ENCODE data around the gene RNF14. TPM values are rescaled to one million over a fixed set of nuclear protein-coding genes. Genes with fewer than 3 reads are reported as not detected.
"Not testable (repeated sequence)": the region's sequence is repeated elsewhere in the genome, so short reads cannot be mapped to it uniquely, and the experiment has no call there.

Gene RNF14
- 10 to 100 TPM; 54.4 to 64.2 (median 55.8) TPM for polyA plus RNA-seq (ENCODE audit: insufficient read length in 3 of 3)
- long read RNA-seq, donor 1, full-length matches to known transcripts = 4 of 4 reads
- long read RNA-seq, donor 1, partial matches to known transcripts = 0 of 4 reads
- long read RNA-seq, donor 1, other reads (novel, unspliced or antisense) = 0 of 4 reads
- long read RNA-seq, donor 2, full-length matches to known transcripts = 3 of 3 reads
- long read RNA-seq, donor 2, partial matches to known transcripts = 0 of 3 reads
- long read RNA-seq, donor 2, other reads (novel, unspliced or antisense) = 0 of 3 reads
- long read RNA-seq, donor 3, full-length matches to known transcripts = 5 of 46 reads
- long read RNA-seq, donor 3, partial matches to known transcripts = 41 of 46 reads
- long read RNA-seq, donor 3, other reads (novel, unspliced or antisense) = 0 of 46 reads
- long read RNA-seq, donor 4, full-length matches to known transcripts = 2 of 22 reads
- long read RNA-seq, donor 4, partial matches to known transcripts = 7 of 22 reads
- long read RNA-seq, donor 4, other reads (novel, unspliced or antisense) = 13 of 22 reads
- long read RNA-seq, donor 5 = 0 reads
- long read RNA-seq, donor 6, full-length matches to known transcripts = 5 of 16 reads
- long read RNA-seq, donor 6, partial matches to known transcripts = 11 of 16 reads
- long read RNA-seq, donor 6, other reads (novel, unspliced or antisense) = 0 of 16 reads
- long read RNA-seq, donor 7, full-length matches to known transcripts = 6 of 6 reads
- long read RNA-seq, donor 7, partial matches to known transcripts = 0 of 6 reads
- long read RNA-seq, donor 7, other reads (novel, unspliced or antisense) = 0 of 6 reads
- long read RNA-seq, donor 8 = 0 reads
- long read RNA-seq, donor 9, full-length matches to known transcripts = 3 of 8 reads
- long read RNA-seq, donor 9, partial matches to known transcripts = 5 of 8 reads
- long read RNA-seq, donor 9, other reads (novel, unspliced or antisense) = 0 of 8 reads
- long read RNA-seq, donor 10, full-length matches to known transcripts = 5 of 15 reads
- long read RNA-seq, donor 10, partial matches to known transcripts = 10 of 15 reads
- long read RNA-seq, donor 10, other reads (novel, unspliced or antisense) = 0 of 15 reads
- long read RNA-seq, donor 11, full-length matches to known transcripts = 3 of 8 reads
- long read RNA-seq, donor 11, partial matches to known transcripts = 5 of 8 reads
- long read RNA-seq, donor 11, other reads (novel, unspliced or antisense) = 0 of 8 reads
- long read RNA-seq, donor 12, full-length matches to known transcripts = 1 of 1 reads
- long read RNA-seq, donor 12, partial matches to known transcripts = 0 of 1 reads
- long read RNA-seq, donor 12, other reads (novel, unspliced or antisense) = 0 of 1 reads
- long read RNA-seq, donor 13 = 0 reads
- long read RNA-seq, donor 14, full-length matches to known transcripts = 7 of 12 reads
- long read RNA-seq, donor 14, partial matches to known transcripts = 5 of 12 reads
- long read RNA-seq, donor 14, other reads (novel, unspliced or antisense) = 0 of 12 reads
- long read RNA-seq, donor 15, full-length matches to known transcripts = 1 of 1 reads
- long read RNA-seq, donor 15, partial matches to known transcripts = 0 of 1 reads
- long read RNA-seq, donor 15, other reads (novel, unspliced or antisense) = 0 of 1 reads
- long read RNA-seq, donor 16, full-length matches to known transcripts = 10 of 24 reads
- long read RNA-seq, donor 16, partial matches to known transcripts = 14 of 24 reads
- long read RNA-seq, donor 16, other reads (novel, unspliced or antisense) = 0 of 24 reads

DNA sequence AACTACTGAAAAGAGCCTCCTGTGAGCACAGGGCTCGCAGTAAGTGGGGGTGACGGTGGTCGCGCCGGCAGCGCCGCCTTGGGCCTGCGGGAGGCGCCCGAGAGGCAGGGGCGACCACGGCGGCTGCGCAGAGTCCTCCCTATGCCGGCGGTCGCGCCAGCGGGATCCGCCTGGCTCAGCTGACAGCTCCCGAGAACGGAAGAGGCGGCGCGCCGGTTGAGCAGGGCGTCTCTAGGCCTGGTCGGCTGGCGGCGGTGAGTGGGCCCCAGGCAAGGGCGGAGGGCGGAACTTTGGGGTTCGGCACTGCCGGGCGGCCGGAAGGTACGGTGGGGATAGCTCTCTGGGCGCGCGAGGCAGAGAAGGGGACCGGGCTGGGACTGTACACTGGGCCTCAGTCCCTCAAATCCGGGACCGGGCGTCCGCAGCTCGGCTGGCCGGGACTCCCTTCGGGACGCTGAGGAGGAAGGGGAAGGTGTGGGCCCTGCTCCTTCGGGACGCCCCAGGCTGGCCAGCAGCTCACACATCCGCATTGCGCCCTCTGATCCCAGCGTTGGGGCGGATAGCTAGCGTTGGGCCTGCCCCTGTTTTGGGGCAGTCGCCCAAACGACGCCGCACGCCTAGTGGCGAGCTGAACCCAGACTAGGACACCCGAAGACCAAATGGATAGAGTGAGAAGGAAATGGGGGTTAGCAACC, at the start of gene RNF14:
RNF14 (plus strand) TSS at position 192 of the 695 bp plus-strand sequence. CDS start 4,484 bp downstream, outside the sequence.
- peak in 10 of 11 donors; percentile 72 to 92 (median 86) for DNase-seq (ENCODE audit: extremely low read depth in 1 of 11, low read depth in 9 of 11, low spot score in 4 of 11)

DNA sequence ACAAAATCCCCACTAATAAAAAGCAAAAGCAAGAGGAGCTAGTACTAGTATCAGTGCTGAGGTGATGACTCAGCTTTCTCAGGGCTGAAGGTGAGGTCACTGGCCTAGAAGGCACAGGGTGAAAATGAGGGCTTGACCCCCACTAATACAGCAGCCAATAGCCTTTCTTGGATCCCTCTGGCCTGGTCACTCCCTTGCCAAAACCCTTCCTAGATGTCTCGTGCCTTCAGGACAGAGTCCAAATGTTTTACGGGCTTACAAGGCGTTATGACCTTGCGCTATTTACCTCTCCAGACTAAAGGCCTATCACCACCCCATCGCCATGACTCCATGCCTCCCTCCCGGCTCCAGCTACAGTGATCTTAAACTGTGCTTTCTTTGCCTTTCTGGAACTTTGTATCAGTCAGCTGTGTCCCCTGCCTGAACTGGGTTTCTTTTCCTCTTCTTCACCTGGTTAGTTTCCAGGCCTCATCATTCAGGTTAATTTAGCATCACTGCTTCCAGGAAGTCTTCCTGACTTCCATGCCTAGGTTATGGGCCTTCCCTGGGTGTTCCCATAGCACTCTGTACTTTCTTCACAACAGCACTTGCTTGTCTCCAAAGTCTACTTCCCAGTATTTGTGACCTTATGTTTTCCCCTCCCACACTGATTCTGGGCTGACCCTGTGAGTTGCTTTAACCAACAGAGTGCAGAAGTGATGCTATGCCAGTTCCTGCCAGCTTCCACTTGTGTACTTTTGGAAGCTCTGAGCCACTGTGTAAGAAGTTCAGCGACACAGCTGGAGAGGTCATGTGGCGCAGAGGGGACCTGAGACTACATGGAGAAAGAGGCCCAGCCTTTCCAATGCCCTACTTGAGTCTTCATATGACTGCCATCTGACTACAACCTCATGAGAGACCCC, 49.4 kb upstream of the RNF14 start:
- DNase-seq (ENCODE audit: extremely low read depth in 1 of 11, low read depth in 9 of 11, low spot score in 4 of 11) = no peak

DNA sequence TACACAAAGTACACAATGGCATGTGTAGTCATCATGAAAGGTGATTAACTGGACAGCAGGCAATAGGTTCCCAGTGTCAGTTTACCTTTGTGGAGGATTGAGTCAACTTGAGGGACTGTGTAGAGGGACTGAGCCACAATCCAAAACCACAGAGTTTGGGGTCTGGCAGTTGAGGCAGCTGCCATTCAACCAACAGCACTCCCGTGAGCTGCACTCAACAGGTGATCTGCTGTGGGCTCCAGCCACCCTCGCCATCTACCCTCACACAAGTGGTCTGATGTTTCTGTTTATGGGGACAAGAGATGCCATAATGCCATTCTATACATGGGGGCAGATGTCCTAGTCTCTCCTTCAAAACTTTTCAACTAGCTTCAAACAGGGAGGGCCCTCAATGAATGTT, 48.1 kb upstream of the RNF14 start:
- DNase-seq (ENCODE audit: extremely low read depth in 1 of 11, low read depth in 9 of 11, low spot score in 4 of 11) = no peak

- not testable (repeated sequence) for DNase-seq (ENCODE audit: extremely low read depth in 1 of 11, low read depth in 9 of 11, low spot score in 4 of 11)
Measured at GRCh38 chr5:141922827-141923447, 46.0 kb upstream of the RNF14 start.

DNA sequence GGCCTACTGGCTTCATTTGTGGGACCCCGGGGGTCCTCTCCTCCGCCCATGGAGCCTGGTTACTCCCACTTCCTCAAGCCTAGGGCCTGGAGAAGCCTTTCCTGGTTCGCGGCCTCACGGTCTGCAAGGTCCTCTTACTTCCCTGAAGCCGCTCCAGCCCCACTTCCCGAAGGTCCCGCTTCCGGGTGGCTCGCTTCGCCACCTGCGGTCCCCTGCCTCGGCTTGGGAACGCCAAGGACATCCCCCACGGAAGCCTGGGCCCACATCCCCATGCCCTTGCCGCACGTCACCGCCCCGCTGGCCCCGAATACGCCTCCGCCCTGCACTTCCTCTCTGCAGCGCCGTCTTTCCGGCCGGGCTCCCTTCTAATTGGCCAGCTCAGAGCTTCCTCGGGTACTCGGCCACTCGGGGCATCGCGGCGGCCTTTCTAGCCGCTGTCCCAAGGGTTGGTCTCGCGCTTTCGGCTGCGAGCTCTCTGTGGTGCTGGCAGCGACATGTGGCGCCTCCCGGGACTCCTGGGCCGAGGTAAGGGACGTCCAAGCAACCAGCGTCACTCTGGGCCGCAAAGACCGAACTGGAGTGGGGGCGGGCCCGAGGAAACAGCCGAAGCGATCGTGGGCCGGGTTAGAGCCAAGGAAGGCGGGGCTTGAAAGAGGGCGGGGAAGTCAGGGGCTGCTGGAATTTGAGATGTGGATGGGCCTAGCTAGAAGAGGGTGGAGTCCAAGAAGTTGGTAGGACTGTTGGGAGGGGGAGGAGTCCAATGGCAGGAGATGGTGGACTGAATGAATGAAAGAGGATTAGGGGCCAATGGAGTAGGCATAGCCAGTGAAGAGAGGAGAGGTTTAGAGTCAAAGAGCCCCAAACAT, 45.2 kb upstream of the RNF14 start, which contains the start of gene DELE1:
DELE1 (plus strand) TSS at position 424 of the 866 bp plus-strand sequence; CDS start at position 495, 71 bp downstream.
- peak; percentile 74 to 94 (median 89) for DNase-seq (ENCODE audit: extremely low read depth in 1 of 11, low read depth in 9 of 11, low spot score in 4 of 11)

- DNase-seq (ENCODE audit: extremely low read depth in 1 of 11, low read depth in 9 of 11, low spot score in 4 of 11) = no peak
Measured at GRCh38 chr5:141926434-141926833, 42.5 kb upstream of the RNF14 start.

DNA sequence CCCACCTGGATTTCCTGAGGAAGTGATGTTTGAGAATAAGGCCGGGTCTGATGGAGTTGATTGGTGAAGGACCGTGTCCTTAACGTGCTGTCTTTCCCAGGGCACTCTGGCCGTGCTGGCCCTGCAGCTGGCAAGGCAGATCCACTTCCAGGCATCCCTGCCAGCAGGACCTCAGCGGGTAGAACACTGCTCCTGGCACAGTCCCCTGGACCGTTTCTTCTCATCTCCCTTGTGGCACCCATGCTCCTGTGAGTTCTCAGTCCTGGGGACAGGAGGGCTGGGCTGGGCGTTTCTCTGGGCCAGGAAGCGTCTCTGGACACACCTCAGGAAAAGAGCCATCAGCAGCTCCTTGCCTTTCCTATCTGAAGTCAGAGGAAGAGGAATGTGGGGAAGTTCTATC, 40.9 kb upstream of the RNF14 start:
- no peak for DNase-seq (ENCODE audit: extremely low read depth in 1 of 11, low read depth in 9 of 11, low spot score in 4 of 11)

DNA sequence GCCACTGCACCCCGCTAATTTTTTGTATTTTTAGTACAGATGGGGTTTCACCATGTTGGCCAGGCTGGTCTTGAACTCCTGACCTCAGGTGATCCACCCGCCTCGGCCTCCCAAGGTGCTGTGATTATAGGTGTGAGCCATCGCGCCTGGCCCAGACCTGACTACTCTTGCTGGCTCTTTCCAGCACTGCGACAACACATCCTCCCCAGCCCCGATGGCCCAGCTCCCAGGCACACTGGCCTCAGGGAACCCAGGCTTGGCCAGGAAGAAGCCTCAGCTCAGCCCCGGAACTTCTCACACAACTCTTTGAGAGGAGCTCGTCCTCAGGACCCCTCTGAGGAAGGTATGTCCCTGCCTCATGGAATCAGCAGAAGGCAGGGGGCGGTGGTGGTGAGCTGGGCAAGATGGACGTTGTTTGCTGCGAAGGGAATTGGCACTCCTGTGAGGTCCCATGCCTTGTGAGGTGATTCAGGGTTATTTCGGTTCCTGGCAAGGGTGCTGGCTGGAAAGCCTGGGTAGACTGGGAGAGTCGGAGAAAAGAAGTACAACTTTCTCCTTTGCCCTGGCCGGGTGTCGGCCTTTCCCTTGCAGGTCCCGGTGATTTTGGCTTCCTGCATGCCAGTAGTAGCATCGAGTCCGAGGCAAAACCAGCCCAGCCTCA, 39.4 kb upstream of the RNF14 start:
- DNase-seq (ENCODE audit: extremely low read depth in 1 of 11, low read depth in 9 of 11, low spot score in 4 of 11) = no peak

DNA sequence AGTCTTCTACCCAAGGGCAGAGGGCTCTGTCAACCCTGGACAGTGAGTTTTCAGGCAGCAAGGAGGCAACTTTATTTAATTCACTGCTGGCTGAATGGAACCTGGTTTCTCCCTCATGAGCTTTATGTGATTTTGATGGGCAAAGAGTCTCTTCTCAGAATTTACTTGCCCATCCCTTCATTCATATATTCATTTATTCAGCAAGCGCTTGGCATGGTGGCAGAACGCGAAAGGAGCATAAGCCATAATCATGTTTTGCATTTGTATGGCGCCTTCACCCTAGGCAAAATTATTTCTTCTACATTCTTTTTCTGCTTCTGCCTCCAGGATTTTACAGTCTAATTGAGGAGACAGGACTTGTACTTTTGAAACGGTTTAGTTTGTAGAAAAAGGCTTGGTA, 37.2 kb upstream of the RNF14 start:
- DNase-seq (ENCODE audit: extremely low read depth in 1 of 11, low read depth in 9 of 11, low spot score in 4 of 11) = no peak

DNA sequence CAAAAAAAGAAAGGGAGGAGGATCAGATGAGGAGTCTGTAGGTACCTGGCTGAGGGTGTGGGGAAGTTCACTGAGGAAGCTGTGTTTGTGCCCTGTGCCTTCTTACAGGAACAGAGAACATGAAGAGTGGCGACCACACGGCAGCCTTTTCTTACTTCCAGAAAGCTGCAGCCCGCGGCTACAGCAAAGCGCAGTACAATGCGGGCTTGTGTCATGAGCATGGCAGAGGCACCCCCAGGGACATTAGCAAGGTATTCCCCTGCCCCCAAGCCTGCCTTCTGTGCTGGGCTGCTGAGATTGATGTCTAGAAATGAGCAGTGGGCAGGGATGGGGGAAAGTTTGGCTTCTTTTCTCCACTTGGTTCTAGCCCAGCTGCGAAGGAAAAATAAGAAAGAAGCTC, 35.8 kb upstream of the RNF14 start:
- DNase-seq (ENCODE audit: extremely low read depth in 1 of 11, low read depth in 9 of 11, low spot score in 4 of 11) = no peak

DNA sequence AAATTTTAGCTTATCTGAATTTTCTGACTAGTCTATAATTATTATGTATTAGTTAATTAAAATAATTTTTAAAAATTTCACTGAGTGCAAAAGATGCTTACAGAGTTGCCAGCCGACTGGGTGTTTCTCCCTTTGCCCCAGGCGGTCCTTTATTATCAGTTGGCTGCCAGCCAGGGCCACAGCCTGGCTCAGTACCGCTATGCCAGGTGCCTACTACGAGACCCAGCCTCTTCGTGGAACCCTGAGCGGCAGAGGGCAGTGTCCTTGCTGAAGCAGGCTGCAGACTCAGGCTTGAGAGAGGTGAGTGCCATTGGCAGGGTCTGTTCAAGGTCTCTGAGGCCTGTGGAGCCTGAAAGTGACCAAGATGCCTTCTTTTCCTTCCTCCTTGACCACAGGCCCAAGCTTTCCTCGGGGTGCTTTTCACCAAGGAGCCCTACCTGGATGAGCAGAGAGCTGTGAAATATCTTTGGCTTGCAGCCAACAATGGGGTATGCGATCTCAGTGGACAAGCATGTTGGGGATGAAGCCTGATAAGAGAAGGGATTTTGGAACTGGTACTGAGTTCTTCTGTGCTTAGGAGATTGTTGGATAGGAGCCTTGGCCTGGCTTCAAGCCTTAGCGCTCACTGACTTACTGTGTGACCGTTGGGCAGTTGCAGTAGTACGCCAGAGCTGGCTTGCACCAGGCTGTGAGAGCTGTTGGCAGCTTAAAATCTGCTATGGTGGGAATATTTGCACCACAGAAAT, 34.6 kb upstream of the RNF14 start:
- no peak for DNase-seq (ENCODE audit: extremely low read depth in 1 of 11, low read depth in 9 of 11, low spot score in 4 of 11)

DNA sequence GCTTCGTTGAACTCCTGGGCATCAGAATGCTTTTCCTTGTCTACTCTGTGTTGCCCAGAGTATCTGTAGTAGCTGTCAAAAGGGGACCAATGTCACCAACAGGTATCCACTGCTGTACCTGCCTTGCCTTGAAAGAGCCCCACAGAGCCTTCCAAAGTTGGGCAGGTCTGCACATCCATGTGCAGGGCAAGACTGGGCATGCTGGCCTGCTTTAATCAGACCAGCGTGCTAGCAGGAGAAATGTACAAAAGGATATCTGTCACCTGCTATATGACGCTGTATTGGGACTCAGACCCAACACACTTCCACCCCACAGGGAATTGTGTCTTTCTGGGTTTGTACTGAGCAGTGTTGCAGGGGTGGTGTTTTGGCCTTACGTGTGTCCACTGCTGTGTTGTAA, 33.4 kb upstream of the RNF14 start:
- DNase-seq (ENCODE audit: extremely low read depth in 1 of 11, low read depth in 9 of 11, low spot score in 4 of 11) = no peak

- DNase-seq (ENCODE audit: extremely low read depth in 1 of 11, low read depth in 9 of 11, low spot score in 4 of 11) = no peak
Measured at GRCh38 chr5:141940695-141941271, 28.1 kb upstream of the RNF14 start.

- no peak for DNase-seq (ENCODE audit: extremely low read depth in 1 of 11, low read depth in 9 of 11, low spot score in 4 of 11)
Measured at GRCh38 chr5:141941307-141941706, 27.6 kb upstream of the RNF14 start.
